Cerebellar nuclear complex (tissue), 1 donor: ENCODE data around the gene THAP7.

ENCODE experiments used
- DNase-seq, 2 experiments: peaks; one replicate each; lab custom pipeline; 2025; lab: John Stamatoyannopoulos, UW

The THAP7 gene

DNA sequence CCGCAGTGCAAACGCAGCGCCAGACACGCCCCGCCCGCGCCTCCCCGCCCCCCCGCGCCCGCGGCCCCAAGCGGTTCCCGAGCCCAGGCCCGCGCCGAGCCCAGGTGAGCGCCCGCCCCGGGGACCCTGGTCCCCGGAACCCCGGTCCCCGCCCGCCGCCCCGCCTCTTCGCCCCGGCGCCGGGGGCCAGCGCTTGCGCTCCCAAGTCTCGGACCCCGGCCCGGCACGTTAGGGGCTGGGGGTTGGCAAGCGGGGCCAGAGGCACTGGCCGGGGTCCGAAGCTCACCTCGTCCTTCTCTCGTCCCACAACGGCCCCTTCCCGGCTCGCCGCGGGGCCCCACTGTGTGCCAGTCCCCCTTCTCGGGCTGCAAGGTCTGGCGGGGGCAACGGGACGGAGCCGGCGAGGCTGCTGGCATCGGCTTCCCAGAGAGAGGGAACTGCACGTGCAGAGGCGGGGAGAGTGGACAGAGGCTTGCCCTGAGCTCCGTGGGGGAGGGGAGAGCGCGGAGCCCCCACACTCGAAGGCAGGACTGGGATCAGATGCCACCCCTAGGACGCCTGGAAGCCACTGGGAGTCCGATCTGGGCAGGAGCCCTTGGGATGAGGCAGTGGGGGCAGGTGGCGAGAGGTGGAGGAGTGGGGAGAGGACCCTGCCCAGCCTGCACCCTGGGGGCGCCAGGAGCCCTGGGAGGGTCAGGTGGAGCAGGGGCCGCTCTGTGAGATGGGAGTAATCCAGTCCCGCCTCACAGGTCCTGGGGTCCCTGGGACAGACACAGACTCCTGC lies 36.6 kb downstream of the THAP7 start:
- DNase-seq: no peak

DNA sequence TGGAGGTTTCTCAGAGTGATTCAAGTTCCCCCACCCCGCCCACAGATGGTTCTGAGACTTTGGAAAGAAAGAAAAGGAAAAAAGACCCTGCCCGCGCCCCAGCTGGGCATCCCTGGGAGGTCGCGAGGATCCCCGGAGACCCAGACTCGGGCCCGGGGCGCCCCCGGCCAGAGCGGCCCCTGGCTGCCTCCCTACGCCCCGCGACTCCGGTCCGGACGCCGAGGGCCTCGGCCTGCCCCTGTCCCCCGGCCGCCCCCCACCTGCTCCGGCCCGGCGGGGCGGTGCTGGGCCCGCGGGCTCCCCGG lies 37.2 kb downstream of the THAP7 start:
- DNase-seq: no peak

DNA sequence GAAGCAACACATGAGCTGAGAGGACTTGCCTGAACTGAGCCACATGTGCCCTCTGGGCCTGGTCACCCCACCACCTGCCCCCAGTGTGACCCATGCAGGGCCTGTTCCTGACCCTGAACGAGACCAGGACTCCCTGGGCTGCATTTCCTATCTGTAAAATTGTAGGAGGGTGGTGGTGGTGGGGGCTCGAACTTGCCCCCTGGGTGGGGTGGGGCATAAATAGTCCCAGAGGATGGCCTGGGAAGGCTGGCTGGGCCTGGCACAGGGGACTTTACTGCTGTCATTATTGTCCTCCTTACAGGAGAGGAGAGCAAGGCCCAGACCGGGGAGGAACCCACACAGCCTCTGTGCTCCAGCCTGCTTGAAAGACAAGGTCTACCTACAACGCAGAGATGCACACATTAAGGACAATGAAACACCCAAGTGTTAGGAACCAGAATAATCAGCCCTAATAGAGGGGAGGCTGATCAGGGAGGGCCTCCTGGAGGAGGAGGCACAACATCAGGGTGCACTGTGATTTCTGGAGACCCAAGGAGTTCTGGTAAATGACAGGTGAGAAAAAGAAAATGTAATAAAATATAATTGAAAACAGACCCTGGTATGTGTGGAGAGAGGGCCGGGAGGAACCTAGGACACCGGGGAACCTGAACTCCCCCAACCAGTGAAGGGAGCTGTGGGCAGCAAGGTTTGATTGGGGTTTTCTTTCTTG lies 37.7 kb downstream of the THAP7 start:
- DNase-seq: no peak

DNA sequence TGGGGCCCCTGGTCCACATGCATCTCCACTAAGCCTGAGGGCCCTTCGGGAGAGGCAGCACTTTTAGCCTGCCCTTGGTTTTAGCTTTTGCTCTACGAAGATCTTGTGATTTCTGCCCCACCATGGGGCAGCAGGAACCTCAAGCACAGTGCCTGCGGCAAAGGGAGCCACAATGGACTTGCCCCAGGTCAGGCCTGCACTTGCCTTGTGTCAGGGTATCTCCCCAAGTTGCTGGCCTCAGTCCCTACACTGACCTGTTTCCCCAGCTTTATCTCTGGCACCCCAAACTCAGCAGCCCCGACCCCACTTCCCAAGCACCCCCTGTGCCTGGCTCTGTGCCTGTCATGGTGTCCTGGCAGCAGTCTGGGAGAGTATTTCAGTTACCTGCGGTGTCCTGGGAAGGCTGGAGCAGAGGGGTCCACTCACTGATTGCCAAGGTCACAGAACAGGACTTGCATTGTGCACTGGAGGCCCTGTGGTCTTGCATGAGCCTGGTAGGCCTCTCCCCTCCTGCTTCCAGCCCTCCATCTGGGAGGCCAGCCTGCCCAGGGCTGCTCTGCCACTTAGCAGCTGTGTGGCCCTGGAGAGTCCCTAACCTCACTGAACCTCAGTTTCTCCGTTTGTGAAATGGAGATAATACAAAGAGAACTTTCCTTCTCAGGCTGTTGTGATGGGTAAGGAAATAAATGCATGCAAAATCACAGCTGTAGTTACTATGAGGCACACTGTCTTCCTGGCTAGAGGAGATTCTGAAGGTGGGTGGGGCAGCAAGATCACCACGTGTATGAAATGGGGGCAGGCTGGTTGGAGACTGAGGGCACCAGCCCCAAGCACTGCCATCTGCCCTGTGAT lies 38.5 kb downstream of the THAP7 start:
- no peak for DNase-seq

DNA sequence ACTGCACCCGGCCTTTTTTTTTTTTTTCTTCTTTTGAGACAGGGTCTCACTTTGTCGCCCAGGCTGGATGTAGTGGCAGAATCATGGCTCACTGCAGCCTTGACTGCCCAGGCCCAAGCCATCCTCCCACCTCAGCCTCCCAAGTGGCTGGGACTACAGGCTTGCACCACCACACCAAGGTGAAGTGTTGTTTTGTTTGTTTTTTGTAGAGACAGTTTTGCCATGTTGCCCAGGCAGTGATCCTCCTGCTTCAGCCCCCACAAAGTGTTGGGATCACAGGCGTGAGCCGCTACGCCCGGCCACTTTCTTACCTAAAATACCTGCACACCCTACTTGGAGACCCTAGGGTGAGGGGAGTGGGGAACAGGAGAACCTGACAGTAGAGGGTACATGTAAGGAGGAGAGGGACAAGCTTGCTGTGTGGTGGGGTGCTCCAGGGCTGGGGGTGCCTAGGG lies 39.4 kb downstream of the THAP7 start:
- no peak for DNase-seq

DNA sequence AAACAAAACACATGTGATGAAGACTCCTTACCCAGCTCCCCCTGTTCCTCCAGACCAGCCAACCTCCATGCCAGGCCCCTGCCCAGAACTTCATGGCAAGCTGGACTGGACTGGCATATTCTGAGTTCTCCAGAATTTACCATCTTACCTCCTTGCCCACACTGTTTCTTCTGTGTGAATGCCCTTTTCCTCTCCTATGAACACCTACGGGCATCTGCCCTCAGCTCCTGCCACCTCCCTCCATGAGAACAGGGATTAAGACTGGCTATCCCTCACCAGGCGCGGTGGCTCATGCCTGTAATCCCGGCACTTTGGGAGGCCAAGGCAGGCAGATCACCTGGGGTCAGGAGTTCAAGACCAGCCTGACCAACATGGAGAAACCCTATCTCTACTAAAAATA lies 41.3 kb downstream of the THAP7 start:
- DNase-seq: no peak

DNA sequence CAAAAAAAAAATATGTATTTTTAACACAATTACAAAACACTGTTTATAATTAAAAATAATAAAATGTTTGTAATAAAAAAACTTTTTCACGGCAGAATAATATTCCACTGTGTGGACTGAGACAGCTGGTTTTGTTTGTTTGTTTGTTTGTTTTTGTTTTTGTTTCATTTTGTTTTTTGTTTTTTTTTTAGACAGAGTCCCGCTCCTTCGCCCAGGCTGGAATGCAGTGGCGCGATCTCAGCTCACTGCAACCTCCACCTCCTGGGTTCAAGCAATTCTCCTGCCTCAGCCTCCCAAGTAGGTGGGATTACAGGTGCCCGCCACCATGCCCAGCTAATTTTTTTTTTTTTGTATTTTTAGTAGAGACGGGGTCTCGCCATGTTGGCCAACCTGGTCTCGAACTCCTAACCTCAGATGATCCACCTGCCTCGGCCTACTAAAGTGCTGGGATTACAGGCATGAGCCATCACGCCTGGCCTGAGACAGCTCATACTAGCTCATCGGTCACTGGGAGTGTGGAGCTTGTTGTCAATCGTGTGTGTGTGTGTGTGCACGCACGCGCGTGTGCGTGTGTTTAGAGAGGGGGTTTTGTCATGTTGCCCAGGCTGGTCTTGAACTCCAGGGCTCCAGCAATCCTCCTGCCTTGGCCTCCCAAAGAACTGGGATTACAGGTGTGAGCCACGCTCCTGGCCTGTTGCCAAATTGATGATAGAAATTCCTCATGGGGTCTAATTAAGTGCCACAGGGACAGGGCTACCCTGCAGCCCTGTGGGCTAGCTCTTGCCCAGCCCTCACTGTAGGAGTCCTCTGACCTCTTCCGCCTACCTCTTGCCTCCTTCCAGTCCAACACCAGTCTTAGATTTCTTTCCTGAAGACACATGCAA lies 42.1 kb downstream of the THAP7 start:
- no peak for DNase-seq

DNA sequence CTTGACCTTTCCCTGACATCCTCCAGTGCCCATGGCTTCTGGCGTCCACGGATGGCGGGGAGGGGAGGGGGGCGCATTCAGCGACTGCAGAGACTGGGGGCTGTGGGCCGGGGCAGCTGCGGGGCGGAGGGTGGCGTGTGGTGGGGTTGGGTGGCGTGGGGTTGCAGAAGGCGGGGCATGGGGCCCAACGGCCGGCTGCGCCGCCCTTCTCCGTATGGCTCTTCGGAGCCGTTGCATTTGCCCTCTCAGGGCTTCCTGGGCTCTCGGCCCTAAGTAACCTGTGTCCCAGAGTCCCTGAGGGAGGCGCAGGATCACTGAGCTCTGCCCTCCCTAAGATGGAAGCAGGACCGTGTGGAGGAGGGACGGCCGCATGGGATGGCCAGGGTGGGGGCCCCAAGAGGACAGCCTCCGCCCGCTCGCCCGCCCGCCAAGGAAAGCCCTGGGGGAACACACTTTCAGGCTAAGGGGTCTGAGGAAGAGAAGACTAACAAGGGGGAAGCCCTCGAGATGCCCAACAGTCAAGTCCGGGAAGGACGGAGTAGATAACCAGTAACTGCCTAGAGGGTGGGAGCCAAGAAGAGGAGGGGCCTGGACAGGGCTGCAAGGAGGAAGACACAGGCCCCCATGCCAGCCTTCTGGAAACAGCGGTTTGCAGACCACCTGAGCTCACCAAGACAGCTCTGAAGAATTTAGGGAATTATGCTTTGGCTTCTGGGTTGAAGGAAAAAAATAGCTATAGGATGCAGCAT lies 44.1 kb downstream of the THAP7 start:
- no peak for DNase-seq

DNA sequence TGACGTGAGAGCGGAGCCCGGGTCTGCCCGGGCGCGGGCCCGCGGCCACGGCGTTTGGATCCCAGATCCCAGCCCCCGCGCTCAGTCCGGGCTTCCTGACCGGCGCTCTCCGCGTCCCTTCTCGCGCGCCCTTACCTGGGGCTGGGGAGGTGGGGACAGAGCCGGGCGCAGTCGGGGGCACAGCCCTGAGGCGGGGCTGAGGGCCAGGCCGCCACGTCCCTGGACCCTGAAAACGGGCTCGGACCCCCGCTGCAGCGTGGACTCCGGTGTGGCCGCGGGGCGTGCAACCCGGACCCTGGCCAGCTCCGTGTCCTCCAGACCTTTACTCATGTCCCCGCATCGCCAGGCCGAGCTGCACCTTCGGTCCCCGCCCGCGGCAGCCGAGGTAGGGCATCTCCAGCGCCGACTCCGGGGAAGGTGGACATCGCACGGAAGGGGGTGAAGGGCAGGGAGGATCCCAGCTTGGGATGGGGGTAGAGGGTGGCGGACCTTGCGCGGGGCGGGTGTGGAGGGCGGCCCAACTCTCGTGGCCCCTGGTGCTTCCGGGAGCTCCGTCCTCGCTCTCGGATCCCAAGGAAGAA lies 44.7 kb downstream of the THAP7 start:
- DNase-seq: no peak

DNA sequence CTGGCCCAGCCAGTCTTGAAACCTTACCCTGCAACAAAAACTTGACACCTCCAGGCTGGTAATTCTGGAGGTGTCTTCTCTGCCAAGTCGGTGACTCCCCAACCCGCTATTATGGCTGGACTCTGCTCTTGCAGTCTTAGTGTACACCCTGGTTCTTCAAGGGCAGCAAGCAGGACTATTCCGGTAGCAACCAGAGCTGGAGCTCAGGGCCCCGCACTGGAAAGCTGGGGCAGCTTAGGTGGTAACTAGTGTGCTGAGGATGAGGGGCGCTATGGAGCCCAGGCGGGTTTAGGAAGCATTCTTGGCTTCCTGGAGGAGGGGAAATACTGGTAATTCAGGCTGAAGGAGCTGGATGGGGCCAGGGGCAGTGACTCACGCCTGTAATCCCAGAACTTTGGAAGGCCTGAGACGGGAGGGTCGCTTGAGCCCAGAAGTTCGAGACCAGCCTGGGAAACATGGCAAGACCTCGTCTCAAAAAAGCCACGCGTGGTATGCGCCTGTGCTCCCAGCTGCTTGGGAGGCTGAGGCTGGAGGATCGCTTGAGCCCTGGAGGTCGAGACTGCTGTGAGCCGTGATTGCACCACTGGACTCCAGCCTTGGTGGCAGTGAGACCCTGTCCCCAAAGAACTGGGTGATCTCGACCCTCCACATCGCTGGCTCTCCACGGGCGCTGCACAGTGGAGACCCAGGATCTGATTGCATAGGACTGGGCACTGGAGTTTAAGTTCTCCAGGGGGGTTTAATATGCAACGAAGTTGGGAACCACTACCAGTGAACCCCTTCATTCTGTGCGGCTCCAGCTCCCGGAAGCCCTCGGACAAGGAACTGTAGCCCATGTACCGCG lies 45.4 kb downstream of the THAP7 start:
- DNase-seq: no peak

DNA sequence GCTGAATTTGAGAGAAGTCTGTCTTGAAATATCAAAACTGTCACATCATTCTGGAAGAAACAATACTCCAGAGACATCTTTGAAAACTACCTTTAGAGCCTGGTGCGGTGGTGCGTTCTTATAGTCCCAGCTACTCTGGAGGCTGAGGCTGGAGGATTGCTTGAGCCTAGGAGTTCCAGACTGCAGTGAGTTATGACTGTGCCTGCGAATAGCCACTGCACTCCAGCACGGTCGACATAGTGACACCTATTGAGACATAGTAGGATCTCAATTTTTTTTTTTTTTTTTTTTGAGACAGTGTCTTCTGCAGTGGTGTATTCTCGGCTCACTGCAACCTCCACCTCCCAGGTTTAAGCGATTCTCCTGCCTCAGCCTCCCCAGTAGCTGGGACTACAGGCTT lies 46.4 kb downstream of the THAP7 start:
- no peak for DNase-seq

DNA sequence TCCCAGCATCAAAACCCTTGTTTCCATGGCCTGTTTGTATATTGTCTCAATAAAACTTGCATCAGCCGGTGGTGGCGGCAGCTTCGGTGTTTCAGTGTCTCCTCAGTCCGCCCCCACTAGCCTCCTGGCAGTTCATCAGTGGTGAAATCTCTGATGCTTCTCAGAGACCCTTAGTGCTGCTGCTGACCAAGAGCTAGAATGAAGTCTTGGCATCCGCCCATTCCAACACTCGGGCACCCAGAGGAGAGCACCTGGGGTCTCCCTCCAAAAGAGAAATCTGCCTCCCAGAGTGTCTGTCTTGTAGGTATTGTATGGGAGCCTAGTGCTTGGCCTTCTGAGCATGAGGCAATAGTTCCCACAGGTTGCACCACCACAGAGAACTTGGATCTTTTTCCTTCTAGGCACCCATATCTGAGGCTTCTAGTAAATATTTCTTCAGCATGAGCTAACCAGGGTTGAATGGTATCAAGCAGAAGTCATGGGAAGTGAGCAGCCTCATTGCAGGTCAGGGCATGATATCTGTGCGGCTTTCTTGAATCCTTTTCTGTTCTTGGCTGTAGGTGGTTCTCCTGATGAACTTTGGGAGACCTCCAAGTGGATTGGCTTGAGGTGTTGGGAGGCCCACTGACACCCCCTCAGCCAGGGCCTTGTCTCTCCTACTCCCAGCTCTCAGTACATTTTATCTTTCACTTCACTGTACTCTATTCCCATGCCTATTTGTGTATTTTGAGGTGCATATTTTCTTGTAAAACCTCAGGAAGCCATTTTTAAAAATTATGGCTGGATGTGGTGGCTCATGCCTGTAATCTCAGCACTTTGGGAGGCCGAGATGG lies 48.0 kb downstream of the THAP7 start:
- no peak for DNase-seq

DNA sequence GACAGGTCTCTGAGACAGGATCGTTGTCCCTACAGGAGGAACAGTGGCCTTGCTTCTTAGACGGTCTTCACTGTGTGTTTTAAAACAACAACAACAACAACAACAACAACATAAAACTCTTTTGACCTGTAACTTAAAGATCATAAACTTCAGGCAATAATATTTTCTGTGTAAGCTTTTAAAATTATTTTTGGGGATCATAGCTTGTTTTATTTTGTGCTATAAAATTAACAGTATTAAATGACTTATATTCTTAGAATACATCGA lies 48.6 kb downstream of the THAP7 start:
- no peak for DNase-seq

DNA sequence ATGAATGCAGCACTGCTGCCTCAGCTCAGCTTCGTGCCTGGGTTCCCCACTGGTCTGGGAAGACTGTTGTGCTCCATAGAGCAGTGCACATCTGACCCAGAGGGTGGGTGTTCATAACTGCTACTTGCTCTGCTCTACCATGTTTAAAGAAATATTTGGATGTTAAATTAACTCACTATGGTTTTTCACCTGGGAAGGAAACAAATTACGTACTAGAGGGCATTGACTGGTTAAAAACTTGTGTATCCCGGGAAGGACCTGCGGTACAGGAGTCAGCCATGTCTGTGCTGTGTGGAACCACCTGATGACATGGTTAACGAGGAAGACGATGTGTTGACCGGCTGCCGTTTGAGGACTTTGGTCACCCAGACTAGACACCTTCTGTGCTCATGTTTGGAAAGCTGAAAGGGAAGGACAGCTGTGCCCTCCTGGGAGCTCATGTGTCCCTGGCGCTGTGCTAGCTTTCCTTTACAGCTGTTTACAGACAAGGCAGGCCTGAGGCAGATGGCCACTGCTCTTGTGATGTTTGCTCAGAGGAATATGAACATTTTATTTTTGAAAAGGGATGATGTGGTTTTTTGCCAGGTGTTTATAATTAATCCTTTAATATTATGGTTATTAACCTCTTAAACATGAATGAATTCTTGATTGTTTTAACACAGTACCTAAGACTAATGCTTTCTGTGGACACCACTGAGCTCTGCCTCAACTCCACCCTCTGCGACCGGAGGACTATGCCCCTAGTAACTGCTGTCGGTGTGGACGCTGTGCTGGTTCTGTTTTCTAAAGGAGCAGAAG lies 49.2 kb downstream of the THAP7 start:
- no peak for DNase-seq

DNA sequence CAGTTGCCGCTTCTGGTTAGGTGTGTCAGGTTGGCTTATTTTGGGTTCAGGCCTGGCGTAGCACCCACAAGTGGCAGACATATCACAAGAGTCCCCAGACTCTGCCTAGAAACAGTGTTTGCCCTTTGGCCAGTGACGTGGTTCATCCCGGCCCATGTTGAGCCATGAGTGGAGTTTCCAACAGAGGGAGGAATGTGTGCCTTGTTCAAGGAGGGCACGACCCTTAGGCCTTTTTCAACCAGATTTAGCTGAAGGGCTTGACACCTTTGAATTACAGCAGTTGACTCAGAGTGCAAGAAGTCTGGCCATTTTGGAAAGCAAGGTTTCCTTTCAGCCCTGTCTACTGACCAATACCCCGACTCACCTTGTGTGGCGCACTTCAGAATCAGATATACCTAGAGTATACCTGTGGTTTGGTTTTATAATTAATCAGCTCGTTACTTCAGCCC lies 50.0 kb downstream of the THAP7 start:
- no peak for DNase-seq

DNA sequence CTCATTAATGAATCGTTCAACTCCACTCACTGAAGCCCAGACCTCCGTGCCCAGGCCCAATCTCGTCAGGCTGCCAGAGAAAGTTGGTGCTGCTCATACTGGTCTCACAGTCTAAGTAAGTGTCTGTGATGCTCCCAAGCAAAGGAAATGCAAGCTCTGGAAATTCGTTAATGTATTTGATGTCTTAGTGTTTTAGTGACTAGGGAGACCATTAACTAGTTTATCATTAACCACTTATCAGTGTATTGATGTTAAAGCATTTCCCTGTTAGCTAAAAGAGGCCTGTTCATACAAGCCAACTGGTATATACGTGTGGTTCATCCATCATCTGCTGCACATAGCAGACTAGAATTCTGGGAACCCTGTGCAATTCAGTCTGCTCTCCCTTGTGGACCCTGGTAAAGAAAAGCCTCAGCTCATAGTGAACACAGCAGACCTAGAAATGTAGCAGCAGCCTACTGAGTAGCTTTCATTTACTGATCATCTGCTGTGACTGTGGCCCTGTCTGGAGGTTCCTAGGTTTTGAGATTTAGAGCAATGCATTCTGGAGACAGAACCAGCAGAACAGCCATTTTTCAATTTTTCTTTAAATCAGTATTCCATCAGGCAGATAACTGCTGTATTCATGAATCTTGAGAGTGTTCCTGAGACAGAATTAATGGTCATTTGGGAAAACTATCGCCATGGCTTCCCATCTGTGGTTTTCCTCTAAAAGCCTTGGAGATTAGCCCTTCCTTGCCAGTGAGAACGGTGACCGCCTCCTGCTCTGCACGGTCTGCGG lies 50.6 kb downstream of the THAP7 start:
- no peak for DNase-seq

DNA sequence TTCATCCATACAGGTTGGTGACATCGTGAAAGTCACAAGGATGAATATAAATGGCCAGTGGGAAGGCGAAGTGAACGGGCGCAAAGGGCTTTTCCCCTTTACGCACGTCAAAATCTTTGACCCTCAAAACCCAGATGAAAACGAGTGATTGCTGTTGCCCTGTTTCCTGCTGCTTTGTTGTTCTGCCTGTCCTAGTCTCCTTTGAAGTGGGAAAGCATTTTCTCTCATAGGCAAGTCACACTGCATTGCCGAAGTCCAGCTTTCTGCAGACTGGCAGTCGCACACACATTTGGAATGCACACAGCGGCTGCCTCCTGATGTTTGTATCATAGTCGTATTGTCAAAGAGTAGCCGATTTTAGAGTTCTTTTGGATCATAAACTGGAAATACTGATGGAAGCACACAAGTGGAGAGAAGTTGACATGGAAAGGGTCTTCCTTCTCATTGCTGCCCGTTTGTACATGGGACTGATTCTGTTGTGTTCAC lies 52.2 kb downstream of the THAP7 start:
- DNase-seq: no peak
